ENCODE results near the gene ANKIB1. TPM values are rescaled to one million over a fixed set of nuclear protein-coding genes. Genes with fewer than 3 reads are reported as not detected.
A peak's percentile ranks its signal among the peaks of the same experiment; 100 is the strongest.

Gene ANKIB1
- total and polyA plus RNA-seq, 3 donors from 2014 or later, result 66.8 to 97.8 (median 84.4) TPM

DNA sequence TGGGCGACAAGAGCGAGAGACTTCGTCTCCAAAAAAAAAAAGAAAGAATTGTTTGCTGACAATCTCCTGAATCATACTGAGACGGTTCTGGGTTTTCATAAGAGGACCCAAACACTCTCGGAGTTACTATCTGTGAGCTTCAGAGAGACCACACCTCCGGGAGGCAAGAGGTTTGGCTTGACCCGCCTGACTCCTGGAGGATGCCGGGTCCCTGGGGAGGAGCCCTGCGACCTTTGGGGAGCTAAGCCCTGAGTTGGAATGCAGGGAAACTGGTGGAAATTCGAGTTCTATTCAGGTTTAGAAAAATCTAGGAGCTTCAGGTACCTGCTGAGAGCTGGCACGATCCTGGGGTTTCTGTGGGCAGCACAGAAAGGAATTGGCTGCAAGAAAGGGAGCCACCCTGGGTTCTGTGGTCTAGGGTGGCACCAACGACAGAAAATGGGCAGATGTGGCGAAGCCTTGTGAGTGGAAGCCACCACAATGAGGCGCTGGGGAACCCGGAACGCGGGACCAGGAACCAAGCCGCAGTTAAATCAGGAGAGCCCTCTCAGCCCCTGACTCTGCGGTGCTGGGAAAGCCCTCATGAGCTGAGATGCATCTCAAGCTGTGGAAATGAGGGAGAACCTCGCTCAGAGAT lies 179.7 kb downstream of the ANKIB1 start:
- no peaks in the 10 kb centered on the region for H3K27me3 ChIP-seq
- TF ChIP-seq POLR2A (IDR thresholded peaks at IDR 0.05) (no peak), CTCF (IDR thresholded peaks at IDR 0.05) (no peak)
- peak overlapping the region in 1 of 2 donors; percentile 5 for H3K4me3 ChIP-seq
- H3K36me3 ChIP-seq (ENCODE audit: low read depth, missing control alignments), result no peaks in the 10 kb centered on the region
- H3K27ac ChIP-seq, result no peak overlapping the region
- DNase-seq, result no peak
- 21 to 43% methylated on average over 19 to 20 of the region's 20 CpGs for WGBS, 2 donors
- no peaks in the 10 kb centered on the region for H3K4me1 ChIP-seq
- intact Hi-C loops (cut with DNase I; ENCODE audit: low total_unique reads), result no loop called here
- H3K9me3 ChIP-seq, result no peaks in the 10 kb centered on the region

- WGBS, 2 donors, result 90 to 92% methylated on average over 3 of the region's 3 CpGs
- no peaks in the 10 kb centered on the region for H3K36me3 ChIP-seq (ENCODE audit: low read depth, missing control alignments)
- DNase-seq, result no peak
- intact Hi-C loops (cut with DNase I; ENCODE audit: low total_unique reads), result no loop called here
- H3K4me1 ChIP-seq, result no peaks in the 10 kb centered on the region
- TF ChIP-seq CTCF (IDR thresholded peaks at IDR 0.05) (no peak), POLR2A (IDR thresholded peaks at IDR 0.05) (no peak)
- H3K27me3 ChIP-seq, result no peaks in the 10 kb centered on the region
- no peak overlapping the region for H3K27ac ChIP-seq
- no peak overlapping the region for H3K4me3 ChIP-seq
- no peaks in the 10 kb centered on the region for H3K9me3 ChIP-seq
Measured at GRCh38 chr7:92427193-92427592, 181.4 kb downstream of the ANKIB1 start.

- Histone ChIP-seq H3K27ac (no peak overlapping the region), H3K4me3 (no peak overlapping the region), H3K4me1 (no peaks in the 10 kb centered on the region), H3K9me3 (no peaks in the 10 kb centered on the region), H3K36me3 (ENCODE audit: low read depth, missing control alignments) (no peaks in the 10 kb centered on the region), H3K27me3 (no peaks in the 10 kb centered on the region)
- TF ChIP-seq CTCF (IDR thresholded peaks at IDR 0.05) (no peak), POLR2A (IDR thresholded peaks at IDR 0.05) (no peak)
- WGBS, 2 donors, result 85 to 98% methylated on average over 3 of the region's 3 CpGs
- intact Hi-C loops (cut with DNase I; ENCODE audit: low total_unique reads), result no loop called here
- no peak for DNase-seq
Measured at GRCh38 chr7:92432299-92432946, 186.6 kb downstream of the ANKIB1 start.

DNA sequence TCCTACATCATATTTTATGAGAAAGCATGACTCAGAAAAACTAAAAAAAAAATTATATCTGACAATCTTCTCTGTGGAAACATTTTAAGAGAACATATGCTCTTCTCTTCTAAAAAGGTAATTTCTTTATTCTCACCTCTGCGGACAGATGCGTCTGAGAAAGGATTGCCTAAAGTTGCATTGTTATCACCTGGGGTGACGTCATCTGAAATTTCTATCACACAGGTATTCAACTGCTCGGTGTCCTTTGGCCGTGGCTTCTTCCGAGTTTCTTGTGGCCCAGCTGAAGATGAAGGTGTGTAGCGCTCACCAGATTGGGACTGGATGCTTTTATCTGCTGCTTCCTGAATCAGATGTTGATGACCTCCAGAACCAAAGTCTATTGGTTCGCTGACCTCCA lies 187.2 kb downstream of the ANKIB1 start:
- intact Hi-C loops (cut with DNase I; ENCODE audit: low total_unique reads), result no loop called here
- Histone ChIP-seq H3K36me3 (ENCODE audit: low read depth, missing control alignments) (no peaks in the 10 kb centered on the region), H3K27me3 (no peaks in the 10 kb centered on the region), H3K9me3 (no peaks in the 10 kb centered on the region), H3K4me1 (no peaks in the 10 kb centered on the region), H3K4me3 (no peak overlapping the region), H3K27ac (no peak overlapping the region)
- no peak for TF ChIP-seq CTCF (IDR thresholded peaks at IDR 0.05)
- no peak for TF ChIP-seq POLR2A (IDR thresholded peaks at IDR 0.05)
- no peak for DNase-seq
- WGBS, 2 donors, result 89 to 95% methylated on average over 8 of the region's 8 CpGs

DNA sequence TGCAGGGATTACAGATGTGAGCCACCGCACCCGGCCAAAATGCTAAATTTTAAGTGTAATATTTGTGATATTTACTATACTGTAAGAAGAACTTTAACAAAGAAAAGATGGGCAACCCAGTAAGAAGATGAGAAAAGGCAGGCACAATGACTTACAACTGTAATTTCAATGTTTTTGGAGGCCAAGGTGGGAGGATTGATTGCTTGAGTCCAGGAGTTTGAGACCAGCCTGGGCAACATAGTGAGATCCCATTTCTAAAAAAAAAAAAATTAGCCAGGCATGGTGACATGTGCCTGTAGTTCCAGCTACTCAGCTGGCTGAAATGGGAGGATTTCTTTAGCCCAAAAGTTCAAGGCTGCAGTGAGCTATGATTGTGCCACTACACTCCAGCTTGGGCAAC lies 189.8 kb downstream of the ANKIB1 start:
- 95 to 97% methylated on average over 2 of the region's 2 CpGs for WGBS, 2 donors
- intact Hi-C loops (cut with DNase I; ENCODE audit: low total_unique reads), result no loop called here
- Histone ChIP-seq H3K27ac (no peak overlapping the region), H3K4me1 (no peaks in the 10 kb centered on the region), H3K27me3 (no peaks in the 10 kb centered on the region), H3K9me3 (no peaks in the 10 kb centered on the region), H3K36me3 (ENCODE audit: low read depth, missing control alignments) (no peaks in the 10 kb centered on the region), H3K4me3 (no peak overlapping the region)
- DNase-seq, result no peak
- TF ChIP-seq CTCF (IDR thresholded peaks at IDR 0.05) (no peak), POLR2A (IDR thresholded peaks at IDR 0.05) (no peak)
